Heart left ventricle (tissue), 13 donors: ENCODE results near the gene ASCC2.

Experiments used
- POLR2A ChIP-seq, 2 donors: fragments of 450-650 bp; IDR thresholded peaks; one replicate each; pipeline ENCODE4 v1.6.1; 2017; ENCODE audit warnings: antibody characterized with exemption in 2 of 2, mild to moderate bottlenecking in 2 of 2, moderate library complexity in 2 of 2
- TF ChIP-seq, protein P1 (sequence below), 12 donors: fragments of 200-600 bp; sonication (generic) in 4 of 12; IDR thresholded peaks; one replicate each; pipeline versions ENCODE4 v1.5.0 to v1.8.0; 2018 to 2022; ENCODE audit warnings: antibody characterized with exemption in 12 of 12, mild to moderate bottlenecking in 5 of 12
- donor health status: ischemic (EF 13 %, LVEDD 7.1; RV severe dilation, severe dysfunction).
- donor health status: DM: no; HTN: yes; CAD: no.
- donor health status: DM: no; HTN: no; CAD: no.
- donor health status: ischemic (EF 25% LVEDD 6.9; RV normal size, moderate dysfunction).
- donor health status: ischemic (EF 25% LVEDD 5.7; RV mildly dilated, moderate dysfunction).
- donor health status: ischemic (EF 35%, LVEDD 5.7; RV mildly dilated, moderate dysfunction).
- donor health status: nonischemic (EF 11% LVEDD 7.7; RV severe dilation, severe dysfunction).
- donor health status: DM: yes; HTN: yes; CAD: no.
- donor health status: PGD.
- donor health status: ischemic (EF 29% LVEDD 5.4; RV normal size, mild dysfunction).
- donor health status: nonischemic (EF 23%, LVEDD 6.1; RV moderate dilation, normal function).

GRCh38 chr22:29831958-29832357, 6.1 kb downstream of the ASCC2 start:
- TF ChIP-seq, protein P1, sequence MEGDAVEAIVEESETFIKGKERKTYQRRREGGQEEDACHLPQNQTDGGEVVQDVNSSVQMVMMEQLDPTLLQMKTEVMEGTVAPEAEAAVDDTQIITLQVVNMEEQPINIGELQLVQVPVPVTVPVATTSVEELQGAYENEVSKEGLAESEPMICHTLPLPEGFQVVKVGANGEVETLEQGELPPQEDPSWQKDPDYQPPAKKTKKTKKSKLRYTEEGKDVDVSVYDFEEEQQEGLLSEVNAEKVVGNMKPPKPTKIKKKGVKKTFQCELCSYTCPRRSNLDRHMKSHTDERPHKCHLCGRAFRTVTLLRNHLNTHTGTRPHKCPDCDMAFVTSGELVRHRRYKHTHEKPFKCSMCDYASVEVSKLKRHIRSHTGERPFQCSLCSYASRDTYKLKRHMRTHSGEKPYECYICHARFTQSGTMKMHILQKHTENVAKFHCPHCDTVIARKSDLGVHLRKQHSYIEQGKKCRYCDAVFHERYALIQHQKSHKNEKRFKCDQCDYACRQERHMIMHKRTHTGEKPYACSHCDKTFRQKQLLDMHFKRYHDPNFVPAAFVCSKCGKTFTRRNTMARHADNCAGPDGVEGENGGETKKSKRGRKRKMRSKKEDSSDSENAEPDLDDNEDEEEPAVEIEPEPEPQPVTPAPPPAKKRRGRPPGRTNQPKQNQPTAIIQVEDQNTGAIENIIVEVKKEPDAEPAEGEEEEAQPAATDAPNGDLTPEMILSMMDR (IDR thresholded peaks at IDR 0.05): no peak
- TF ChIP-seq POLR2A (IDR thresholded peaks at IDR 0.05): no peak
